ENCODE data around the gene OLIG1. TPM values are rescaled to one million over a fixed set of nuclear protein-coding genes. Genes with fewer than 3 reads are reported as not detected.

Gene OLIG1
- total and polyA plus RNA-seq, 10 of the 15 experiments (the other 5 are each of a cell fraction or from before 2014, with no cell fraction given) = not detected

GRCh38 chr21:33063907-33064622 lies 5.9 kb upstream of the OLIG1 start (continued):
- TF ChIP-seq CBX3 (IDR thresholded peaks at IDR 0.05; ENCODE audit: borderline replicate concordance, low read depth) = no peak
- TF ChIP-seq CBFB (IDR thresholded peaks at IDR 0.05; ENCODE audit: low read depth) = no peak
- TF ChIP-seq HDAC2 (IDR thresholded peaks at IDR 0.05) = no peak
- TF ChIP-seq MTA3 (IDR thresholded peaks at IDR 0.05; ENCODE audit: borderline replicate concordance, low read length) = no peak
- no peak for TF ChIP-seq NBN (IDR thresholded peaks at IDR 0.05)
- no peak for TF ChIP-seq CHD1 (IDR thresholded peaks at IDR 0.05; ENCODE audit: low read depth, low read length)
- no peak for TF ChIP-seq E2F8 (IDR thresholded peaks at IDR 0.05; ENCODE audit: low read depth, partially characterized antibody)
- TF ChIP-seq JUNB (IDR thresholded peaks at IDR 0.05) = no peak
- no peak for TF ChIP-seq TARDBP (IDR thresholded peaks at IDR 0.05; ENCODE audit: borderline replicate concordance)
- TF ChIP-seq YY1 (IDR thresholded peaks at IDR 0.05; ENCODE audit: low read depth, low read length) = no peak
- no peak for TF ChIP-seq NFYB (IDR thresholded peaks at IDR 0.05; ENCODE audit: insufficient read depth, low read depth, low read length)
- TF ChIP-seq FOS (IDR thresholded peaks at IDR 0.05; ENCODE audit: borderline replicate concordance, extremely low read depth, insufficient read length) = no peak
- TF ChIP-seq ZNF274 (IDR thresholded peaks at IDR 0.05; ENCODE audit: insufficient read depth, insufficient read length) = no peak
- no peak for TF ChIP-seq ETV6 (conservative IDR thresholded peaks at IDR 0.05 in 1 of 2, IDR thresholded peaks at IDR 0.05 in 1 of 2; ENCODE audit: borderline replicate concordance in 1 of 2, low read depth in 1 of 2)
- TF ChIP-seq ZNF687 (IDR thresholded peaks at IDR 0.05) = no peak
